K562 (cell line): ENCODE data around the gene MGA. TPM values are rescaled to one million over a fixed set of nuclear protein-coding genes. Genes with fewer than 3 reads are reported as not detected.
A peak's percentile ranks its signal among the peaks of the same experiment; 100 is the strongest.

Experiments
- CBFA2T2 ChIP-seq: fragments of 450-650 bp; conservative IDR thresholded peaks from 2 replicates; pipeline ENCODE4 v1.6.1; 2017; ENCODE audit warnings: mild to moderate bottlenecking
- CHCHD3 ChIP-seq: fragments of 250-450 bp; sonication (Bioruptor Pico); IDR thresholded peaks from 2 replicates; pipeline ENCODE4 v2.1.2; 2022; ENCODE audit warnings: mild to moderate bottlenecking
- CSDE1 ChIP-seq, 2 experiments: fragments of 450-650 bp; IDR thresholded peaks; 2 replicates each; pipeline ENCODE4 v1.6.1; 2016; ENCODE audit warnings: mild to moderate bottlenecking in 1 of 2
- DPF2 ChIP-seq: fragments of 450-650 bp; IDR thresholded peaks from 2 replicates; pipeline ENCODE4 v1.6.1; 2016
- ELF2 ChIP-seq: fragments of 250-450 bp; sonication (Bioruptor Pico); IDR thresholded peaks from 2 replicates; pipeline ENCODE4 v1.5.0; 2021; ENCODE audit warnings: mild to moderate bottlenecking
- HMG20B ChIP-seq: fragments of 250-450 bp; sonication (Bioruptor Pico); IDR thresholded peaks from 2 replicates; pipeline ENCODE4 v1.5.0; 2021; ENCODE audit warnings: mild to moderate bottlenecking
- KAT7 ChIP-seq: sonication (generic); formaldehyde crosslinking; IDR thresholded peaks from 2 replicates; pipeline ENCODE4 v1.8.0; 2022; ENCODE audit warnings: missing genetic modification reagents, mild to moderate bottlenecking, borderline replicate concordance
- KDM5B ChIP-seq: fragments of 200-600 bp; sonication (generic); IDR thresholded peaks from 2 replicates; pipeline ENCODE4 v1.6.1; 2012; ENCODE audit warnings: low read depth, mild to moderate bottlenecking, moderate library complexity, low read length, control low read depth, inconsistent platforms; ENCODE audit not compliant: insufficient replicate concordance
- MAFG ChIP-seq: fragments of 450-650 bp; conservative IDR thresholded peaks from 2 replicates; pipeline ENCODE4 v1.6.1; 2016; ENCODE audit warnings: missing genetic modification characterization, missing compliant biosample characterization
- NEUROD1 ChIP-seq: fragments of 150-350 bp; IDR thresholded peaks from 2 replicates; pipeline ENCODE4 v1.6.1; 2014; ENCODE audit warnings: borderline replicate concordance, low read length, low read depth; ENCODE audit not compliant: partially characterized antibody
- NFIC ChIP-seq: fragments of 450-650 bp; IDR thresholded peaks from 2 replicates; pipeline ENCODE4 v1.6.1; 2017; ENCODE audit warnings: mild to moderate bottlenecking, inconsistent platforms
- PYGO2 ChIP-seq: fragments of 450-650 bp; IDR thresholded peaks from 2 replicates; pipeline ENCODE4 v1.6.1; 2016; ENCODE audit warnings: mild to moderate bottlenecking, missing genetic modification characterization, moderate library complexity, missing compliant biosample characterization
- RCOR1 ChIP-seq, 2 experiments: IDR thresholded peaks; 2 replicates each; pipeline ENCODE4 v1.6.1; 2012; ENCODE audit warnings: low read depth in 2 of 2, low read length in 2 of 2, borderline replicate concordance in 1 of 2, improper control_type of control experiment in 1 of 2
- SIN3A ChIP-seq, 2 experiments: fragments of 150-350 bp in 1 of 2; IDR thresholded peaks; 2 replicates each; pipeline ENCODE4 v1.6.1; 2011 to 2016; ENCODE audit warnings: borderline replicate concordance in 2 of 2, low read depth in 2 of 2, low read length in 2 of 2, mild to moderate bottlenecking in 2 of 2, moderate library complexity in 2 of 2; ENCODE audit not compliant: control insufficient read depth in 1 of 2
- STAT5A ChIP-seq: IDR thresholded peaks from 2 replicates; pipeline ENCODE4 v1.6.1; 2012; ENCODE audit warnings: low read length, inconsistent platforms, borderline replicate concordance
- TARDBP ChIP-seq: fragments of 450-650 bp; IDR thresholded peaks from 2 replicates; pipeline ENCODE4 v1.6.1; 2016
- WHSC1 ChIP-seq: IDR thresholded peaks from one replicate; pipeline ENCODE4 v1.6.1; 2012; ENCODE audit warnings: low read length, control low read depth, inconsistent platforms
- polyA plus RNA-seq, 8 experiments: library from polyadenylated mRNA; depleted of rRNA in 4 of 8; stranded (reverse) in 5 of 8; unstranded in 3 of 8; fragments of >200 nt; fragmentation: Nextera tagmentation in 2 of 8; fragmentation: Illumina TruSeq in 1 of 8; extraction: Ambion mirVana in 2 of 8; extraction: Trizol in 1 of 8; gene quantifications; 2 replicates each; pipeline versions ENCODE4 v1.2.1 to v1.2.3, GENCODE V29; 2011 to 2014; ENCODE audit warnings: inconsistent platforms in 1 of 8, missing spikeins in 1 of 8
- total RNA-seq, 7 experiments: library from RNA; depleted of rRNA in 6 of 7; stranded (reverse); fragments of >200 nt in 6 of 7; fragmentation: Illumina TruSeq in 2 of 7; extraction: Trizol in 2 of 7; gene quantifications; 2 replicates each; pipeline versions ENCODE4 v1.2.1 to v1.2.3, GENCODE V29; 2011 to 2021; ENCODE audit warnings: low replicate concordance in 1 of 7
- TF ChIP-seq, protein P1 (sequence below): fragments of 250-450 bp; sonication (Bioruptor Pico); IDR thresholded peaks from 2 replicates; pipeline ENCODE4 v1.8.0; 2021; ENCODE audit warnings: mild to moderate bottlenecking, moderate library complexity
- TF ChIP-seq, protein P2 (sequence below): fragments of 250-450 bp; sonication (Bioruptor Pico); IDR thresholded peaks from 2 replicates; pipeline ENCODE4 v1.5.0; 2020; ENCODE audit warnings: mild to moderate bottlenecking
- TF ChIP-seq, protein P3 (sequence below): sonication (generic); formaldehyde crosslinking; IDR thresholded peaks from 2 replicates; pipeline ENCODE4 v1.8.1; 2023; ENCODE audit warnings: mild to moderate bottlenecking, missing genetic modification reagents, moderate library complexity
- TF ChIP-seq, protein P4 (sequence below): fragments of 450-650 bp; IDR thresholded peaks from 2 replicates; pipeline ENCODE4 v1.6.1; 2018; ENCODE audit warnings: mild to moderate bottlenecking, low read depth; ENCODE audit not compliant: partially characterized antibody
- TF ChIP-seq, protein P5 (sequence below): sonication (generic); formaldehyde crosslinking; IDR thresholded peaks from 2 replicates; pipeline ENCODE4 v1.8.0; 2023; ENCODE audit warnings: mild to moderate bottlenecking, missing genetic modification reagents

Gene MGA
- total and polyA plus RNA-seq, 9 of the 15 experiments (the other 6 are each of a cell fraction or from before 2014, with no cell fraction given), result 4.7 to 56.1 (median 21.1) TPM

DNA sequence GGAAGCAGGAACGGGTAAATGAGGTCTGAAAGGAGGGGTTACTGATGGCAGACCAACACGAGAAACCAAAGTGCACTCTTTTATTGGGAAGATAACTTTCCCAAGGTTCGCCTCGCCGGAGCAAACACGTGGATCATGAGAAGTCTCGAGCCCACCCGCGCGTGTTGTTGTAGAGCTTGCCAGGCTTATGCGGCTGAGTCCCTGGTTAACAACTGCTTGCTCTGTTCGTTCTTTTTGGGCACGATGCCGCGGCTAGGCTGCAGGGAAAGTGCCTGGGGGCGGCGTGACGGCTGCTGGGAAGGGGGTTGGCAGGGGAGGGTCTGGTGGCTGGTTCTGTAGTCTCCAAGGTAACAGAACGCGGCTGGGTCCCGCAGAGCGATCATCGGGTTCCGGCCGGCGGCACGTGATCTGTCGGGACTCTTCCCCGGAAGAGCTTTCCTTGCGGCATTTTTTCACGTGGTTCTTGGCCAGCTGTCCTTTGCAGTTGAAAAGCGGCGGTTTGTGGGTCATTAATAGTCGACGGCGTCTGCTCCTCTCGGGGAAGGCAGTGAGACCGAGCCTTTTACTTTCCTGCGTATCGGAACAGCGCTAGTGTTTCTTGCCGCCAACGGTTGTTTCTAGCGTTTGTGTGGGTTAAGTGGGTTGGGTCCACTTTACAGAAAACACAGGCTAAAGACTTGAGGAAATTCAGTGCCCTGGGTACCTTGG lies 1.5 kb downstream of the MGA start (continued):
- TF ChIP-seq, protein P1, sequence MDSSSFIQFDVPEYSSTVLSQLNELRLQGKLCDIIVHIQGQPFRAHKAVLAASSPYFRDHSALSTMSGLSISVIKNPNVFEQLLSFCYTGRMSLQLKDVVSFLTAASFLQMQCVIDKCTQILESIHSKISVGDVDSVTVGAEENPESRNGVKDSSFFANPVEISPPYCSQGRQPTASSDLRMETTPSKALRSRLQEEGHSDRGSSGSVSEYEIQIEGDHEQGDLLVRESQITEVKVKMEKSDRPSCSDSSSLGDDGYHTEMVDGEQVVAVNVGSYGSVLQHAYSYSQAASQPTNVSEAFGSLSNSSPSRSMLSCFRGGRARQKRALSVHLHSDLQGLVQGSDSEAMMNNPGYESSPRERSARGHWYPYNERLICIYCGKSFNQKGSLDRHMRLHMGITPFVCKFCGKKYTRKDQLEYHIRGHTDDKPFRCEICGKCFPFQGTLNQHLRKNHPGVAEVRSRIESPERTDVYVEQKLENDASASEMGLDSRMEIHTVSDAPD (CRISPR knock-in tag), result no peak
- TF ChIP-seq WHSC1 (no peak), HMG20B (CRISPR knock-in tag) (no peak), ELF2 (CRISPR knock-in tag) (peak; percentile 85), KAT7 (CRISPR knock-in tag) (no peak; the same call in 1 of the 2 replicates), CSDE1 (IDR thresholded peaks at IDR 0.05) (no peak), PYGO2 (tag) (no peak), DPF2 (0 out of 2 replicates have a peak, but pooled peaks have one; percentile 7), TARDBP (0 out of 2 replicates have a peak, but pooled peaks have one; percentile 31), STAT5A (no peak), MAFG (tag) (no peak), RCOR1 (IDR thresholded peaks at IDR 0.05; ENCODE audit: borderline replicate concordance in 1 of 2, low read depth in 2 of 2, low read length in 2 of 2) (0 out of 4 replicates have a peak, but pooled peaks of 1 of the 2 experiments have one; percentile 33), NFIC (peak; percentile 36; the same call in 1 of the 2 replicates), KDM5B (no peak), CBFA2T2 (peak; percentile 75), SIN3A (IDR thresholded peaks at IDR 0.05; ENCODE audit: borderline replicate concordance in 2 of 2, control insufficient read depth in 1 of 2, low read depth in 2 of 2, low read length in 2 of 2) (peak; percentile 96 to 97; a peak in 3 of 4 replicates), NEUROD1 (no peak), CHCHD3 (CRISPR knock-in tag) (no peak)
- TF ChIP-seq, protein P2, sequence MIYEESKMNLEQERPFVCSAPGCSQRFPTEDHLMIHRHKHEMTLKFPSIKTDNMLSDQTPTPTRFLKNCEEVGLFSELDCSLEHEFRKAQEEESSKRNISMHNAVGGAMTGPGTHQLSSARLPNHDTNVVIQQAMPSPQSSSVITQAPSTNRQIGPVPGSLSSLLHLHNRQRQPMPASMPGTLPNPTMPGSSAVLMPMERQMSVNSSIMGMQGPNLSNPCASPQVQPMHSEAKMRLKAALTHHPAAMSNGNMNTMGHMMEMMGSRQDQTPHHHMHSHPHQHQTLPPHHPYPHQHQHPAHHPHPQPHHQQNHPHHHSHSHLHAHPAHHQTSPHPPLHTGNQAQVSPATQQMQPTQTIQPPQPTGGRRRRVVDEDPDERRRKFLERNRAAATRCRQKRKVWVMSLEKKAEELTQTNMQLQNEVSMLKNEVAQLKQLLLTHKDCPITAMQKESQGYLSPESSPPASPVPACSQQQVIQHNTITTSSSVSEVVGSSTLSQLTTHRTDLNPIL (CRISPR knock-in tag), result no peak
- TF ChIP-seq, protein P3, sequence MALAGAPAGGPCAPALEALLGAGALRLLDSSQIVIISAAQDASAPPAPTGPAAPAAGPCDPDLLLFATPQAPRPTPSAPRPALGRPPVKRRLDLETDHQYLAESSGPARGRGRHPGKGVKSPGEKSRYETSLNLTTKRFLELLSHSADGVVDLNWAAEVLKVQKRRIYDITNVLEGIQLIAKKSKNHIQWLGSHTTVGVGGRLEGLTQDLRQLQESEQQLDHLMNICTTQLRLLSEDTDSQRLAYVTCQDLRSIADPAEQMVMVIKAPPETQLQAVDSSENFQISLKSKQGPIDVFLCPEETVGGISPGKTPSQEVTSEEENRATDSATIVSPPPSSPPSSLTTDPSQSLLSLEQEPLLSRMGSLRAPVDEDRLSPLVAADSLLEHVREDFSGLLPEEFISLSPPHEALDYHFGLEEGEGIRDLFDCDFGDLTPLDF (CRISPR knock-in tag), result no peak
- TF ChIP-seq, protein P4, sequence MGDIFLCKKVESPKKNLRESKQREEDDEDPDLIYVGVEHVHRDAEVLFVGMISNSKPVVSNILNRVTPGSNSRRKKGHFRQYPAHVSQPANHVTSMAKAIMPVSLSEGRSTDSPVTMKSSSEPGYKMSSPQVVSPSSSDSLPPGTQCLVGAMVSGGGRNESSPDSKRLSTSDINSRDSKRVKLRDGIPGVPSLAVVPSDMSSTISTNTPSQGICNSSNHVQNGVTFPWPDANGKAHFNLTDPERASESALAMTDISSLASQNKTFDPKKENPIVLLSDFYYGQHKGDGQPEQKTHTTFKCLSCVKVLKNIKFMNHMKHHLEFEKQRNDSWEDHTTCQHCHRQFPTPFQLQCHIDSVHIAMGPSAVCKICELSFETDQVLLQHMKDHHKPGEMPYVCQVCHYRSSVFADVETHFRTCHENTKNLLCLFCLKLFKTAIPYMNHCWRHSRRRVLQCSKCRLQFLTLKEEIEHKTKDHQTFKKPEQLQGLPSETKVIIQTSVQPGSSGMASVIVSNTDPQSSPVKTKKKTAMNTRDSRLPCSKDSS, result no peak
- TF ChIP-seq, protein P5, sequence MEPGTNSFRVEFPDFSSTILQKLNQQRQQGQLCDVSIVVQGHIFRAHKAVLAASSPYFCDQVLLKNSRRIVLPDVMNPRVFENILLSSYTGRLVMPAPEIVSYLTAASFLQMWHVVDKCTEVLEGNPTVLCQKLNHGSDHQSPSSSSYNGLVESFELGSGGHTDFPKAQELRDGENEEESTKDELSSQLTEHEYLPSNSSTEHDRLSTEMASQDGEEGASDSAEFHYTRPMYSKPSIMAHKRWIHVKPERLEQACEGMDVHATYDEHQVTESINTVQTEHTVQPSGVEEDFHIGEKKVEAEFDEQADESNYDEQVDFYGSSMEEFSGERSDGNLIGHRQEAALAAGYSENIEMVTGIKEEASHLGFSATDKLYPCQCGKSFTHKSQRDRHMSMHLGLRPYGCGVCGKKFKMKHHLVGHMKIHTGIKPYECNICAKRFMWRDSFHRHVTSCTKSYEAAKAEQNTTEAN (CRISPR knock-in tag), result no peak; the same call in 1 of the 2 replicates
